Gastroesophageal sphincter (tissue), 4 donors: ENCODE measurements around the gene SEC24D. TPM values are rescaled to one million over a fixed set of nuclear protein-coding genes. Genes with fewer than 3 reads are reported as not detected.

Experiments used
- ATAC-seq: fragments of 150-250 bp; one replicate; pipeline ENCODE4 v1.9.1; 2016; ENCODE audit warnings: mild to moderate bottlenecking, moderate library complexity
- H3K27ac ChIP-seq, 4 donors: fragments of 200-600 bp; sonication (generic) in 3 of 4; 1 replicate in 3 of 4; 2 replicates in 1 of 4; pipeline ENCODE4 v1.5.1; 2016 to 2019
- H3K27me3 ChIP-seq: fragments of 200-600 bp; sonication (generic); one replicate; pipeline ENCODE4 v1.5.1; 2019
- H3K36me3 ChIP-seq, 2 donors: fragments of 200-600 bp; sonication (generic); one replicate each; pipeline ENCODE4 v1.5.1; 2019; ENCODE audit warnings: control low read depth in 1 of 2
- H3K4me1 ChIP-seq, 3 donors: fragments of 200-600 bp; sonication (generic); 1 replicate in 2 of 3; 2 replicates in 1 of 3; pipeline ENCODE4 v1.5.1; 2016 to 2019; ENCODE audit warnings: control low read depth in 2 of 3
- H3K4me3 ChIP-seq, 2 donors: fragments of 200-600 bp; sonication (generic); one replicate each; pipeline ENCODE4 v1.5.1; 2019; ENCODE audit warnings: mild to moderate bottlenecking in 1 of 2, moderate library complexity in 1 of 2
- H3K9me3 ChIP-seq, 3 donors: fragments of 200-600 bp; sonication (generic); one replicate each; pipeline ENCODE4 v1.5.1; 2017 to 2019; ENCODE audit warnings: control low read depth in 2 of 3
- CTCF ChIP-seq, 4 experiments: fragments of 200-600 bp in 2 of 4; fragments of 450-650 bp in 2 of 4; sonication (generic) in 1 of 4; IDR thresholded peaks; one replicate each; pipeline ENCODE4 v1.5.1; 2017 to 2019; ENCODE audit warnings: antibody characterized with exemption in 4 of 4, mild to moderate bottlenecking in 2 of 4, moderate library complexity in 2 of 4
- EP300 ChIP-seq: sonication (generic); formaldehyde crosslinking; IDR thresholded peaks from one replicate; pipeline ENCODE4 v1.6.1; 2017; ENCODE audit warnings: antibody characterized with exemption, mild to moderate bottlenecking
- POLR2A ChIP-seq, 2 donors: fragments of 450-650 bp; IDR thresholded peaks; one replicate each; pipeline ENCODE4 v1.6.1; 2017; ENCODE audit warnings: antibody characterized with exemption in 2 of 2, mild to moderate bottlenecking in 2 of 2, moderate library complexity in 1 of 2
- POLR2AphosphoS5 ChIP-seq: sonication (generic); formaldehyde crosslinking; IDR thresholded peaks from one replicate; pipeline ENCODE4 v1.6.1; 2017; ENCODE audit warnings: antibody characterized with exemption
- WGBS, 2 donors: methylation state at CpG; one replicate each; pipeline ENCODE4 v1.1.5; 2018; ENCODE audit warnings: low coverage in 1 of 2; 5-methylcytosine and 5-hydroxymethylcytosine counted together
- total RNA-seq, 4 donors: library from RNA; depleted of rRNA; stranded (reverse); fragments of >200 nt; gene quantifications; one replicate each; pipeline ENCODE4 v1.1.0, GENCODE V29; 2016

Gene SEC24D
- total RNA-seq, 4 donors from 2014 or later: 29.3 to 40.9 (median 33.2) TPM

DNA sequence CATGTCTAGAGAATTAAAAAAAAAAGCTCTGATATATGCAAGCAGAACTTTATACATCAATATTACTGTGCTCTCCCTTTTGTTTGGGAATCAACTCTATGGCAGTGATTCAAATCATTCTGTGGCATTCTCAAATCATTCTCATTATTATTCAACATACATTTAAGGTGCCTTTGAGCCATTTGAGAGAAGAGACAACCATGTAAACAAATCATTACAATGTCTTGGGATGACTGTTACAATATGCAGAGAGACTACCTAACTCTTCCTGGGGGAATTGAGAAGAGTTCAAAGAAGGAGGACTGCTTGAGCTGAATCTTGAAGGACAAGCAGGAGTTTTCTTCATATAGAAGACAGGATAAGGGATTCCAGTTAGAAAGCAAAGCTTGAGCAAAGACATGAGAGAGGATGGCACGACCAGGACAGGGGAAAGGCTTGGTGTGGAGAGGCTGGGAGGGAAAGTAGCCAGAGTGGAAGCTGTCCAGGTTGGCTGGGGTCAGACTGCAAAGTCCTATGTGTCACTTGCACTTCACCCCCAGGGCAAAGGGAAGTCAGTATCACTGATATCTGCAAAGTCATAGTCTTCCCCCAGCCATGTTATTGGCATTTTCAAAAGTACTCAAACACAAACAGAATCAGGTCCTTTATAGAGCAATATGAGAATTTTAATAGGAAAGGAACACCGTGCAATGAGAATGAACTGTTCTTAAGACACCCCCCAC lies 9.0 kb downstream of the SEC24D start:
- WGBS, 2 donors: 31 to 43% methylated on average over 2 of the region's 2 CpGs
- Histone ChIP-seq H3K36me3 (peaks cover 0 to 38% of the 10 kb centered on the region in 2 donors), H3K4me1 (peaks cover 0 to 77% (median 16%) of the 10 kb centered on the region in 3 donors), H3K27me3 (no peaks in the 10 kb centered on the region), H3K4me3 (no peak overlapping the region), H3K9me3 (no peaks in the 10 kb centered on the region), H3K27ac (no peak overlapping the region)
- TF ChIP-seq EP300 (no peak), POLR2AphosphoS5 (no peak), POLR2A (IDR thresholded peaks at IDR 0.05) (no peak), CTCF (IDR thresholded peaks at IDR 0.05) (no peak)
- ATAC-seq: no peak

GRCh38 chr4:118825799-118826198 lies 10.1 kb downstream of the SEC24D start:
- no peak for ATAC-seq
- TF ChIP-seq POLR2AphosphoS5 (no peak), CTCF (IDR thresholded peaks at IDR 0.05) (no peak), POLR2A (IDR thresholded peaks at IDR 0.05) (no peak), EP300 (no peak)
- Histone ChIP-seq H3K27me3 (no peaks in the 10 kb centered on the region), H3K27ac (no peak overlapping the region), H3K4me1 (peaks cover 0 to 70% (median 16%) of the 10 kb centered on the region in 3 donors), H3K36me3 (peaks cover 0 to 31% of the 10 kb centered on the region in 2 donors), H3K9me3 (no peaks in the 10 kb centered on the region), H3K4me3 (no peak overlapping the region)
- WGBS, 2 donors: 58 to 70% methylated on average over 3 of the region's 3 CpGs

DNA sequence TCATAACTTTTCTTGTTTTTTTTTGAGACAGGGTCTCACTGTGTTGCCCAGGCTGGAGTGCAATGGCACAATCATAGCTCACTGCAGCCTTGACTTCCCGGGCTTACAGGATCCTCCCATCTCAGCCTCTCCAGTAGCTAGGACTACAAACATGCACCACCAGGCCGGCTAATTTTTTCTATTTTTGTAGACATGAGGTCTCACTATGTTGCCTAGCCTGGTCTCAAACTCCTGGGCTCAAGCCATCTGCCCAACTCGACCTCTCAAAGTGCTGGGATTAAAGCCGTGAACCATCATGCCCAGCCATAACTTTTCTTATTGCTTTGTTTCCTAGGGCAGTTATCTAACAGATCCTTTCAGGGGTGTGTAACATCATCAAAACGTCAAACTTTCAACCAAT lies 11.8 kb downstream of the SEC24D start:
- no peak for TF ChIP-seq POLR2A (IDR thresholded peaks at IDR 0.05)

DNA sequence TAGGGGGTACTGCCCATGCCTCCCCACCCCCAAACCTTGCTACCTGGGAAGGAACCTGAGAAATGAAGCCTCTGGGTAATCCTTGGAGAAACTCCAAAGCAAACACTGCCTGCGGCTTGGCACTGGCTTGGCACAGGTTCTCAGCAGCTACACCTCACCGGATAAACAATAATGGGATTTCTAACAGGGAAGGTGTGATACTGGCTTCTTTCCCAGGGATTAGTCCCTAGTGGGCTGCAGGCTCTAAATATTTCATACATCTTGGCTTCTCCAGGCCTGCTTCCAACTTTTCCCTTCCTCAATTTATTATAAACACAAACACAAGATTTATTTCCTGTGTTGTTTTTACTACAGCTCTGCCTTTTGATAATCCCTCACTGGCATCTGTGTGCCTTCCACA lies 12.5 kb downstream of the SEC24D start:
- H3K4me1 ChIP-seq: peaks cover 0 to 56% (median 16%) of the 10 kb centered on the region in 3 donors
- H3K4me3 ChIP-seq: no peak overlapping the region
- H3K27ac ChIP-seq: peak overlapping the region in 1 of 4 donors; percentile 4
- no peaks in the 10 kb centered on the region for H3K27me3 ChIP-seq
- H3K36me3 ChIP-seq: peaks cover 0 to 24% of the 10 kb centered on the region in 2 donors
- no peak for ATAC-seq
- TF ChIP-seq POLR2AphosphoS5 (no peak), EP300 (no peak), CTCF (IDR thresholded peaks at IDR 0.05) (no peak), POLR2A (IDR thresholded peaks at IDR 0.05) (no peak)
- 0 to 48% methylated on average over 1 to 2 of the region's 2 CpGs for WGBS, 2 donors
- H3K9me3 ChIP-seq: no peaks in the 10 kb centered on the region

More for the DNA sequence above, 11.8 kb downstream of the SEC24D start:
- peaks cover 0 to 60% (median 16%) of the 10 kb centered on the region in 3 donors for H3K4me1 ChIP-seq
- no peaks in the 10 kb centered on the region for H3K9me3 ChIP-seq
- no peak overlapping the region for H3K27ac ChIP-seq
- H3K4me3 ChIP-seq: no peak overlapping the region
- 74 to 100% methylated on average over 3 to 4 of the region's 5 CpGs for WGBS, 2 donors
- no peak for ATAC-seq
- no peaks in the 10 kb centered on the region for H3K27me3 ChIP-seq
- peaks cover 0 to 26% of the 10 kb centered on the region in 2 donors for H3K36me3 ChIP-seq

DNA sequence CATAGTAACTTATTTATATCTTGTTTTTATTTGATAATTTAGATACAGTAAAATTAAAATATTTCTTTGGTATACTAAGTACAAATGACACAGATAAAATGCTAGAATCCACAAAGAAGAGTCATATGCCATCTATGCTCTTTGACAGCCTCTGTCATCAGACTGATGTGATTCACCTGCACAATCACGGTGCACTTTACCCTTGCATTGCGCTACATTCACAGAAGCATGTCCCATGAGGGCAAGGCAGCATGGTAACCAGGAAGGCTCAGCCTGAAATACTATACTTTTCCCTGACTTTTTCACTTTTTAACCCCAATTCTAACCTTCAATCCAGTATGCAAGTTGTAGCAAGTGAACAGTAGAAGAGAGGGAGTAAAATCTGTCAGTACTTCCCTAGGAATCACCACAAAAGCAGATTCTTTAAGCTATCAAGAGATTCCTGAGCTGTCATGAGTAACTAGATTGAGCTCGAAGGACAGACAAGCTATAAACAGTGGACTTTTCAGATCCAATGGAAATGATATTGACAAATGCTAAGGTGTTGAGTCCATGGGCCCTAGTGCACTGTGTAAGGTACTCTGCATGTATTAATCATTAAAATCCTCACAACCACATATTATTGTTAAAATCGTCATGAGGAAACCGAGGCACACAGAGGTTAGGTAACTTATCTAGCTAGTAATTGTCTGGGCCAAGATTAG lies 14.2 kb downstream of the SEC24D start:
- ATAC-seq: no peak
- H3K9me3 ChIP-seq: no peaks in the 10 kb centered on the region
- no peaks in the 10 kb centered on the region for H3K27me3 ChIP-seq
- no peak for TF ChIP-seq EP300
- TF ChIP-seq POLR2A (IDR thresholded peaks at IDR 0.05): no peak
- TF ChIP-seq POLR2AphosphoS5: no peak
- TF ChIP-seq CTCF (IDR thresholded peaks at IDR 0.05): no peak
- no peak overlapping the region for H3K27ac ChIP-seq
- peaks cover 0 to 45% (median 9%) of the 10 kb centered on the region in 3 donors for H3K4me1 ChIP-seq
- peaks cover 0 to 30% of the 10 kb centered on the region in 2 donors for H3K36me3 ChIP-seq
- no peak overlapping the region for H3K4me3 ChIP-seq
- 80 to 83% methylated on average over 5 of the region's 5 CpGs for WGBS, 2 donors
